Fibroblast of lung (primary cell): Measurements from ENCODE around the gene DNMT3B. TPM values are rescaled to one million over a fixed set of nuclear protein-coding genes. Genes with fewer than 3 reads are reported as not detected.
"Not testable (repeated sequence)": the region's sequence is repeated elsewhere in the genome, so short reads cannot be mapped to it uniquely, and the experiment has no call there.

Source experiments
- DNase-seq, 2 donors: peaks; one replicate each; pipeline versions ENCODE4 v3.0.0 to v3.0.0-alpha.2; 2010; ENCODE audit warnings: low read depth in 2 of 2
- H2AFZ ChIP-seq: 2 replicates; pipeline ENCODE4 v1.5.1; 2012; ENCODE audit warnings: low read length, control low read depth, inconsistent platforms
- H3K27ac ChIP-seq: 2 replicates; pipeline ENCODE4 v1.5.1; 2011; ENCODE audit warnings: low read length, control low read depth; ENCODE audit not compliant: insufficient read depth
- H3K27me3 ChIP-seq: 2 replicates; pipeline ENCODE4 v1.5.1; 2011; ENCODE audit warnings: mild to moderate bottlenecking, low read length; ENCODE audit not compliant: control insufficient read depth, insufficient read depth
- H3K36me3 ChIP-seq: 2 replicates; pipeline ENCODE4 v1.5.1; 2011; ENCODE audit warnings: low read length; ENCODE audit not compliant: control insufficient read depth, insufficient read depth
- H3K4me1 ChIP-seq: 2 replicates; pipeline ENCODE4 v1.5.1; 2011; ENCODE audit warnings: low read length; ENCODE audit not compliant: control insufficient read depth, insufficient read depth; ENCODE audit errors: extremely low read depth
- H3K4me2 ChIP-seq: 2 replicates; pipeline ENCODE4 v1.5.1; 2011; ENCODE audit warnings: low read length, control low read depth; ENCODE audit not compliant: insufficient read depth; ENCODE audit errors: extremely low read depth
- H3K4me3 ChIP-seq, 4 experiments: fragments of 200-600 bp in 1 of 4; sonication (generic) in 1 of 4; replicated peaks in 1 of 4; 2 replicates each; pipeline ENCODE4 v1.5.1; 2011 to 2016; ENCODE audit warnings: low read length in 4 of 4, low read depth in 3 of 4, mild to moderate bottlenecking in 3 of 4, control low read depth in 2 of 4, inconsistent platforms in 1 of 4, mixed read lengths in 1 of 4; ENCODE audit not compliant: insufficient read depth in 1 of 4; ENCODE audit errors: control extremely low read depth in 1 of 4
- H3K79me2 ChIP-seq: 2 replicates; pipeline ENCODE4 v1.5.1; 2012; ENCODE audit warnings: mild to moderate bottlenecking, low read length, inconsistent platforms; ENCODE audit not compliant: control insufficient read depth, insufficient read depth
- H3K9ac ChIP-seq: 2 replicates; pipeline ENCODE4 v1.5.1; 2011; ENCODE audit warnings: mild to moderate bottlenecking, low read length, control low read depth; ENCODE audit not compliant: insufficient read depth
- H3K9me3 ChIP-seq: 2 replicates; pipeline ENCODE4 v1.5.1; 2012; ENCODE audit warnings: low read depth, low read length; ENCODE audit not compliant: control insufficient read depth, insufficient read depth
- H4K20me1 ChIP-seq: 2 replicates; pipeline ENCODE4 v1.5.1; 2011; ENCODE audit warnings: low read length; ENCODE audit not compliant: control insufficient read depth, insufficient read depth; ENCODE audit errors: extremely low read depth
- CTCF ChIP-seq, 2 donors: IDR thresholded peaks in 1 of 2; conservative IDR thresholded peaks in 1 of 2; 1 replicate in 1 of 2; 2 replicates in 1 of 2; pipeline ENCODE4 v1.5.1; 2011 to 2012; ENCODE audit warnings: low read length in 2 of 2, control low read depth in 1 of 2, inconsistent platforms in 1 of 2, low read depth in 1 of 2, mild to moderate bottlenecking in 1 of 2
- EZH2 ChIP-seq: IDR thresholded peaks from 2 replicates; pipeline ENCODE4 v1.5.1; 2012; ENCODE audit warnings: low read length, control low read depth, mild to moderate bottlenecking; ENCODE audit errors: missing control alignments
- polyA plus RNA-seq, 2 donors: library from polyadenylated mRNA; depleted of rRNA in 1 of 2; stranded (reverse) in 1 of 2; unstranded in 1 of 2; fragments of >200 nt; gene quantifications; 2 replicates each; pipeline ENCODE4 v1.2.1, GENCODE V29; 2011 to 2012; ENCODE audit warnings: missing spikeins in 1 of 2
- total RNA-seq: library from RNA; depleted of rRNA; stranded (reverse); fragments of >200 nt; gene quantifications from 2 replicates; pipeline ENCODE4 v1.2.1, GENCODE V29; 2014

The DNMT3B gene
- total and polyA plus RNA-seq, 2 donors (not counting 1 experiment from before 2014, with no cell fraction given), result 1.1 to 3.1 TPM

GRCh38 chr20:32727683-32728082 lies 34.5 kb upstream of the DNMT3B start:
- no peak overlapping the region for H3K27ac ChIP-seq
- no peak for TF ChIP-seq EZH2
- TF ChIP-seq CTCF (conservative IDR thresholded peaks at IDR 0.05 in 1 of 2, IDR thresholded peaks at IDR 0.05 in 1 of 2; ENCODE audit: low read depth in 1 of 2, low read length in 2 of 2), result no peak

GRCh38 chr20:32728435-32728834 lies 33.8 kb upstream of the DNMT3B start:
- not testable (repeated sequence) for H4K20me1 ChIP-seq, H2AFZ ChIP-seq, H3K9me3 ChIP-seq, H3K4me3 ChIP-seq, H3K27ac ChIP-seq, H3K4me2 ChIP-seq, H3K27me3 ChIP-seq, H3K9ac ChIP-seq, DNase-seq, H3K36me3 ChIP-seq, H3K79me2 ChIP-seq
- H3K4me1 ChIP-seq, result peaks cover 13% of the 10 kb centered on the region

More at GRCh38 chr20:32727683-32728082, 34.5 kb upstream of the DNMT3B start:
- DNase-seq, result peak; percentile 76 to 97
- Histone ChIP-seq H3K36me3 (peaks cover 2% of the 10 kb centered on the region), H3K79me2 (peaks cover 6% of the 10 kb centered on the region), H3K27me3 (no peaks in the 10 kb centered on the region), H3K4me3 (no peak overlapping the region), H3K9ac (no peak overlapping the region), H4K20me1 (no peaks in the 10 kb centered on the region), H3K4me2 (no peak overlapping the region), H3K4me1 (peaks cover 13% of the 10 kb centered on the region), H3K9me3 (no peaks in the 10 kb centered on the region), H2AFZ (no peak overlapping the region)

- not testable (repeated sequence) for H3K9ac ChIP-seq, H2AFZ ChIP-seq, H3K9me3 ChIP-seq, H3K36me3 ChIP-seq, H3K4me2 ChIP-seq, H3K79me2 ChIP-seq, H3K4me3 ChIP-seq, DNase-seq, H3K27me3 ChIP-seq, H3K27ac ChIP-seq, H4K20me1 ChIP-seq
- H3K4me1 ChIP-seq, result peaks cover 13% of the 10 kb centered on the region
These were observed 32.9 kb upstream of the DNMT3B start for GRCh38 chr20:32729334-32729733.

- no peak overlapping the region for H3K4me2 ChIP-seq
- H3K4me3 ChIP-seq, result no peak overlapping the region
- H3K27me3 ChIP-seq, result no peaks in the 10 kb centered on the region
- no peak for TF ChIP-seq CTCF (conservative IDR thresholded peaks at IDR 0.05 in 1 of 2, IDR thresholded peaks at IDR 0.05 in 1 of 2; ENCODE audit: low read depth in 1 of 2, low read length in 2 of 2)
- TF ChIP-seq EZH2, result no peak
- H3K27ac ChIP-seq, result no peak overlapping the region
- H3K4me1 ChIP-seq, result peaks cover 13% of the 10 kb centered on the region
- H2AFZ ChIP-seq, result no peak overlapping the region
- H3K36me3 ChIP-seq, result peaks cover 2% of the 10 kb centered on the region
- no peak overlapping the region for H3K9ac ChIP-seq
- peak in 1 of 2 donors; percentile 34 for DNase-seq
- H3K79me2 ChIP-seq, result peaks cover 6% of the 10 kb centered on the region
- H3K9me3 ChIP-seq, result no peaks in the 10 kb centered on the region
- no peaks in the 10 kb centered on the region for H4K20me1 ChIP-seq
These were observed 30.3 kb upstream of the DNMT3B start for GRCh38 chr20:32731882-32732266.
